WTC11 (cell line): ENCODE data around the gene RBMS1. TPM values are rescaled to one million over a fixed set of nuclear protein-coding genes. Genes with fewer than 3 reads are reported as not detected.

Source experiments
- ATAC-seq: fragments of 200-7000 bp; cut with Tn5 transposase; 2 replicates; pipeline ENCODE4 v1.10.0; 2021; ENCODE audit warnings: mild to moderate bottlenecking, moderate library complexity
- CTCF ChIA-PET: fragments of 300-600 bp; sonication (Branson Sonifier 250); formaldehyde crosslinking; loops from one replicate; lab custom pipeline; 2021; ENCODE audit warnings: antibody characterized with exemption; lab: Charles Lee
- POLR2A ChIA-PET: fragments of 350-600 bp; sonication (Branson Sonifier 250); formaldehyde crosslinking; loops from one replicate; lab custom pipeline; 2021; ENCODE audit warnings: antibody characterized with exemption; lab: Charles Lee
- DNase-seq: peaks from one replicate; pipeline ENCODE4 v3.0.0; 2021; ENCODE audit warnings: low spot score
- H3K27ac Mint-ChIP-seq: 2 replicates; pipeline ENCODE4 v1.8.0; 2021; ENCODE audit warnings: mixed read lengths
- H3K27me3 Mint-ChIP-seq: 2 replicates; pipeline ENCODE4 v1.8.0; 2021; ENCODE audit warnings: low read depth, mild to moderate bottlenecking, moderate library complexity, mixed read lengths
- H3K36me3 Mint-ChIP-seq: 2 replicates; pipeline ENCODE4 v1.8.0; 2021; ENCODE audit warnings: mixed read lengths
- H3K4me1 Mint-ChIP-seq: 2 replicates; pipeline ENCODE4 v1.8.0; 2022; ENCODE audit warnings: mixed read lengths
- H3K4me3 Mint-ChIP-seq: 2 replicates; pipeline ENCODE4 v1.8.0; 2021; ENCODE audit warnings: mild to moderate bottlenecking, moderate library complexity, mixed read lengths
- H3K9me3 Mint-ChIP-seq: 2 replicates; pipeline ENCODE4 v1.8.0; 2021; ENCODE audit warnings: mixed read lengths
- CREB1 ChIP-seq: sonication (generic); formaldehyde crosslinking; IDR thresholded peaks from 2 replicates; pipeline ENCODE4 v1.8.0; 2023; ENCODE audit warnings: mild to moderate bottlenecking, missing genetic modification reagents
- NFE2L1 ChIP-seq: sonication (generic); formaldehyde crosslinking; IDR thresholded peaks from 2 replicates; pipeline ENCODE4 v1.8.1; 2023; ENCODE audit warnings: missing genetic modification reagents
- NFYB ChIP-seq: sonication (generic); formaldehyde crosslinking; conservative IDR thresholded peaks from 2 replicates; pipeline ENCODE4 v1.8.0; 2022; ENCODE audit warnings: low read depth, missing genetic modification reagents
- TEAD4 ChIP-seq: sonication (generic); formaldehyde crosslinking; IDR thresholded peaks from 2 replicates; pipeline ENCODE4 v1.8.0; 2022; ENCODE audit warnings: mild to moderate bottlenecking, missing genetic modification reagents
- TP53 ChIP-seq: sonication (generic); formaldehyde crosslinking; IDR thresholded peaks from 2 replicates; pipeline ENCODE4 v1.8.1; 2023; ENCODE audit warnings: mild to moderate bottlenecking, missing genetic modification reagents
- ZNF121 ChIP-seq: sonication (generic); formaldehyde crosslinking; IDR thresholded peaks from 2 replicates; pipeline ENCODE4 v1.8.0; 2023; ENCODE audit warnings: missing genetic modification reagents
- ZNF219 ChIP-seq: sonication (generic); formaldehyde crosslinking; IDR thresholded peaks from 2 replicates; pipeline ENCODE4 v1.8.0; 2023; ENCODE audit warnings: missing genetic modification reagents, mild to moderate bottlenecking, borderline replicate concordance
- total RNA-seq: library from RNA; stranded (reverse); gene quantifications from 3 replicates; pipeline ENCODE4 v1.2.3, GENCODE V29; 2021
- TF ChIP-seq, protein P1 (sequence below): fragments of 250-450 bp; sonication (Bioruptor Pico); IDR thresholded peaks from 2 replicates; pipeline ENCODE4 v1.9.0; 2021; ENCODE audit warnings: mild to moderate bottlenecking, borderline replicate concordance
- TF ChIP-seq, protein P2 (sequence below): sonication (generic); formaldehyde crosslinking; IDR thresholded peaks from 2 replicates; pipeline ENCODE4 v1.8.1; 2022; ENCODE audit warnings: missing genetic modification reagents, borderline replicate concordance
- TF ChIP-seq, protein P3 (sequence below): sonication (generic); formaldehyde crosslinking; conservative IDR thresholded peaks from 2 replicates; pipeline ENCODE4 v1.8.1; 2023; ENCODE audit warnings: mild to moderate bottlenecking, low read depth, missing genetic modification reagents, moderate library complexity
- TF ChIP-seq, protein P4 (sequence below): sonication (generic); formaldehyde crosslinking; IDR thresholded peaks from 2 replicates; pipeline ENCODE4 v1.8.1; 2023; ENCODE audit warnings: mild to moderate bottlenecking, missing genetic modification reagents, moderate library complexity
- TF ChIP-seq, protein P5 (sequence below): sonication (generic); formaldehyde crosslinking; IDR thresholded peaks from 2 replicates; pipeline ENCODE4 v1.8.1; 2023; ENCODE audit warnings: mild to moderate bottlenecking, missing genetic modification reagents
- TF ChIP-seq, protein P6 (sequence below): sonication (generic); formaldehyde crosslinking; IDR thresholded peaks from 2 replicates; pipeline ENCODE4 v1.8.1; 2022; ENCODE audit warnings: low read depth, mild to moderate bottlenecking, moderate library complexity, missing genetic modification reagents, borderline replicate concordance

Gene RBMS1
- total RNA-seq, 1 experiment from 2014 or later: 56.3 TPM

DNA sequence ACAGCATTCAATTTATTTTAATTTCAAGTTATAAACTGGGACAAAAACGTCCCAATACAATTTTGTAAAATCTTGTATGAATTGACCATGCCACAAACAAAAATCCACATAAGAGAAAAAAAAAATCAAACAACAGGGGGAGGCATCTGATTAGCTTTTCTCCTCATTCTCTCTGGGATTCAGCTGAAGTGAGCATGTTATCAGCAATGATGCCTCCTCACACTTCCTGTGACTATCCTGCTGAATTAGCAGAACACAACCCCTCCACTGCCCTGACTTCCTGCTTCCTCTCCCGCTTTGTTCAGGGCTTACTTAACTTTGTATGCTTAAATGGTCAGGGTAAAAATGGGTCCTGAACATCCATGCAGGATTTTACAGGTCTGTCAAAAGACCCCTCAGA, 161.3 kb downstream of the RBMS1 start:
- H3K4me3 Mint-ChIP-seq: no peak overlapping the region
- no peaks in the 10 kb centered on the region for H3K9me3 Mint-ChIP-seq
- no peaks in the 10 kb centered on the region for H3K27me3 Mint-ChIP-seq
- CTCF ChIA-PET: interaction anchor here (1.2 to 2.0 kb wide), 2 partner anchors 8 to 97 kb away, joined by 4 to 7 read pairs; no protein-coding TSS in a partner anchor
- POLR2A ChIA-PET: no interaction called here
- ATAC-seq: peak; percentile 84
- DNase-seq: no peak
- H3K36me3 Mint-ChIP-seq: no peaks in the 10 kb centered on the region
- H3K4me1 Mint-ChIP-seq: peaks cover 40% of the 10 kb centered on the region
- no peak overlapping the region; the same call in 1 of the 2 replicates for H3K27ac Mint-ChIP-seq
- TF ChIP-seq, protein P1, sequence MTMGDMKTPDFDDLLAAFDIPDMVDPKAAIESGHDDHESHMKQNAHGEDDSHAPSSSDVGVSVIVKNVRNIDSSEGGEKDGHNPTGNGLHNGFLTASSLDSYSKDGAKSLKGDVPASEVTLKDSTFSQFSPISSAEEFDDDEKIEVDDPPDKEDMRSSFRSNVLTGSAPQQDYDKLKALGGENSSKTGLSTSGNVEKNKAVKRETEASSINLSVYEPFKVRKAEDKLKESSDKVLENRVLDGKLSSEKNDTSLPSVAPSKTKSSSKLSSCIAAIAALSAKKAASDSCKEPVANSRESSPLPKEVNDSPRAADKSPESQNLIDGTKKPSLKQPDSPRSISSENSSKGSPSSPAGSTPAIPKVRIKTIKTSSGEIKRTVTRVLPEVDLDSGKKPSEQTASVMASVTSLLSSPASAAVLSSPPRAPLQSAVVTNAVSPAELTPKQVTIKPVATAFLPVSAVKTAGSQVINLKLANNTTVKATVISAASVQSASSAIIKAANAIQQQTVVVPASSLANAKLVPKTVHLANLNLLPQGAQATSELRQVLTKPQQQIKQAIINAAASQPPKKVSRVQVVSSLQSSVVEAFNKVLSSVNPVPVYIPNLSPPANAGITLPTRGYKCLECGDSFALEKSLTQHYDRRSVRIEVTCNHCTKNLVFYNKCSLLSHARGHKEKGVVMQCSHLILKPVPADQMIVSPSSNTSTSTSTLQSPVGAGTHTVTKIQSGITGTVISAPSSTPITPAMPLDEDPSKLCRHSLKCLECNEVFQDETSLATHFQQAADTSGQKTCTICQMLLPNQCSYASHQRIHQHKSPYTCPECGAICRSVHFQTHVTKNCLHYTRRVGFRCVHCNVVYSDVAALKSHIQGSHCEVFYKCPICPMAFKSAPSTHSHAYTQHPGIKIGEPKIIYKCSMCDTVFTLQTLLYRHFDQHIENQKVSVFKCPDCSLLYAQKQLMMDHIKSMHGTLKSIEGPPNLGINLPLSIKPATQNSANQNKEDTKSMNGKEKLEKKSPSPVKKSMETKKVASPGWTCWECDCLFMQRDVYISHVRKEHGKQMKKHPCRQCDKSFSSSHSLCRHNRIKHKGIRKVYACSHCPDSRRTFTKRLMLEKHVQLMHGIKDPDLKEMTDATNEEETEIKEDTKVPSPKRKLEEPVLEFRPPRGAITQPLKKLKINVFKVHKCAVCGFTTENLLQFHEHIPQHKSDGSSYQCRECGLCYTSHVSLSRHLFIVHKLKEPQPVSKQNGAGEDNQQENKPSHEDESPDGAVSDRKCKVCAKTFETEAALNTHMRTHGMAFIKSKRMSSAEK (CRISPR knock-in tag): no peak
- TF ChIP-seq, all 79 proteins: peak for 0

DNA sequence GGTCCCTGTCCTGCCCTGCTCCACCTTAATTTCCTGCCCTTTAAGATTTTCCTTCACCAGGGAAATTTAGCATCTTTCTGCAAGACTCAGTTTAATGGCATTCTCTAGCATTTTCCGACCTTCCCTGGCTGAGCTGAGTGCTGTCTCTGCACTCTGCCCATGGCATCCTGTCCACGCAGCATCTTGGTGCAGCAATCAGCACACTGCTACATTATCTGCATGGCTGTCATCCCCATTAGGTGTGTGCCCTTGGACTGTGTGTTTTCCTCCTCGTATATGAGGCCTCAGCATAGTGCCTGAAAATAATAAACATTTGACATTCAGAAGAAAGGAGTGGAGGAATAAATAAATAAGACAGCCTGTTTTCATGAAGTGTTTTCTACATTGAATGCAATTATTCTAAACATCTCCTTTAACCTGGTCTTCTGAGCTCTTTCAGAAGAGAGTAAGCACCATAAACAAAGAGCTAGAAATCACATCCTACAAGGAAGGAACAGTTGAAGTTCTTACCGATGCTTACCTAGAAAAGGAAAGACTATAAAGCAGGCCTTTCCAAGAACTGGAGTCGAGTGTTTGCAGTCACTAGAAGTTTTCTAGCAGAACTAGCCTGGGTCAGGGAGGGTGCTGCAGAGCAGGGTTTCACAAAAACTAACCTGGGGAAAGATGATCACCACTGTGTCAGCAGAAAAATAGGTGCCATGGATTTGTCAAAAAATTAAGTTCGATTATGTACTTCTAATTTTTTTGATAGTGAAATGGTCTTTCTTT, 162.2 kb downstream of the RBMS1 start:
- TF ChIP-seq, protein P2, sequence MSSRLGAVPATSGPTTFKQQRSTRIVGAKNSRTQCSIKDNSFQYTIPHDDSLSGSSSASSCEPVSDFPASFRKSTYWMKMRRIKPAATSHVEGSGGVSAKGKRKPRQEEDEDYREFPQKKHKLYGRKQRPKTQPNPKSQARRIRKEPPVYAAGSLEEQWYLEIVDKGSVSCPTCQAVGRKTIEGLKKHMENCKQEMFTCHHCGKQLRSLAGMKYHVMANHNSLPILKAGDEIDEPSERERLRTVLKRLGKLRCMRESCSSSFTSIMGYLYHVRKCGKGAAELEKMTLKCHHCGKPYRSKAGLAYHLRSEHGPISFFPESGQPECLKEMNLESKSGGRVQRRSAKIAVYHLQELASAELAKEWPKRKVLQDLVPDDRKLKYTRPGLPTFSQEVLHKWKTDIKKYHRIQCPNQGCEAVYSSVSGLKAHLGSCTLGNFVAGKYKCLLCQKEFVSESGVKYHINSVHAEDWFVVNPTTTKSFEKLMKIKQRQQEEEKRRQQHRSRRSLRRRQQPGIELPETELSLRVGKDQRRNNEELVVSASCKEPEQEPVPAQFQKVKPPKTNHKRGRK (CRISPR knock-in tag): no peak
- TF ChIP-seq, protein P3, sequence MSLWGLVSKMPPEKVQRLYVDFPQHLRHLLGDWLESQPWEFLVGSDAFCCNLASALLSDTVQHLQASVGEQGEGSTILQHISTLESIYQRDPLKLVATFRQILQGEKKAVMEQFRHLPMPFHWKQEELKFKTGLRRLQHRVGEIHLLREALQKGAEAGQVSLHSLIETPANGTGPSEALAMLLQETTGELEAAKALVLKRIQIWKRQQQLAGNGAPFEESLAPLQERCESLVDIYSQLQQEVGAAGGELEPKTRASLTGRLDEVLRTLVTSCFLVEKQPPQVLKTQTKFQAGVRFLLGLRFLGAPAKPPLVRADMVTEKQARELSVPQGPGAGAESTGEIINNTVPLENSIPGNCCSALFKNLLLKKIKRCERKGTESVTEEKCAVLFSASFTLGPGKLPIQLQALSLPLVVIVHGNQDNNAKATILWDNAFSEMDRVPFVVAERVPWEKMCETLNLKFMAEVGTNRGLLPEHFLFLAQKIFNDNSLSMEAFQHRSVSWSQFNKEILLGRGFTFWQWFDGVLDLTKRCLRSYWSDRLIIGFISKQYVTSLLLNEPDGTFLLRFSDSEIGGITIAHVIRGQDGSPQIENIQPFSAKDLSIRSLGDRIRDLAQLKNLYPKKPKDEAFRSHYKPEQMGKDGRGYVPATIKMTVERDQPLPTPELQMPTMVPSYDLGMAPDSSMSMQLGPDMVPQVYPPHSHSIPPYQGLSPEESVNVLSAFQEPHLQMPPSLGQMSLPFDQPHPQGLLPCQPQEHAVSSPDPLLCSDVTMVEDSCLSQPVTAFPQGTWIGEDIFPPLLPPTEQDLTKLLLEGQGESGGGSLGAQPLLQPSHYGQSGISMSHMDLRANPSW (CRISPR knock-in tag): no peak
- TF ChIP-seq TEAD4 (CRISPR knock-in tag) (no peak), NFYB (CRISPR knock-in tag) (no peak), ZNF219 (CRISPR knock-in tag) (no peak), TP53 (no peak)
- TF ChIP-seq, protein P4, sequence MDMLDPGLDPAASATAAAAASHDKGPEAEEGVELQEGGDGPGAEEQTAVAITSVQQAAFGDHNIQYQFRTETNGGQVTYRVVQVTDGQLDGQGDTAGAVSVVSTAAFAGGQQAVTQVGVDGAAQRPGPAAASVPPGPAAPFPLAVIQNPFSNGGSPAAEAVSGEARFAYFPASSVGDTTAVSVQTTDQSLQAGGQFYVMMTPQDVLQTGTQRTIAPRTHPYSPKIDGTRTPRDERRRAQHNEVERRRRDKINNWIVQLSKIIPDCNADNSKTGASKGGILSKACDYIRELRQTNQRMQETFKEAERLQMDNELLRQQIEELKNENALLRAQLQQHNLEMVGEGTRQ: no peak
- Mint-ChIP-seq H3K27me3 (no peaks in the 10 kb centered on the region), H3K27ac (peak overlapping the region; percentile 51), H3K4me3 (no peak overlapping the region), H3K4me1 (peaks cover 46% of the 10 kb centered on the region), H3K36me3 (no peaks in the 10 kb centered on the region), H3K9me3 (no peaks in the 10 kb centered on the region)
- CTCF ChIA-PET: no interaction called here
- POLR2A ChIA-PET: no interaction called here
- ATAC-seq: no peak
- DNase-seq: no peak

DNA sequence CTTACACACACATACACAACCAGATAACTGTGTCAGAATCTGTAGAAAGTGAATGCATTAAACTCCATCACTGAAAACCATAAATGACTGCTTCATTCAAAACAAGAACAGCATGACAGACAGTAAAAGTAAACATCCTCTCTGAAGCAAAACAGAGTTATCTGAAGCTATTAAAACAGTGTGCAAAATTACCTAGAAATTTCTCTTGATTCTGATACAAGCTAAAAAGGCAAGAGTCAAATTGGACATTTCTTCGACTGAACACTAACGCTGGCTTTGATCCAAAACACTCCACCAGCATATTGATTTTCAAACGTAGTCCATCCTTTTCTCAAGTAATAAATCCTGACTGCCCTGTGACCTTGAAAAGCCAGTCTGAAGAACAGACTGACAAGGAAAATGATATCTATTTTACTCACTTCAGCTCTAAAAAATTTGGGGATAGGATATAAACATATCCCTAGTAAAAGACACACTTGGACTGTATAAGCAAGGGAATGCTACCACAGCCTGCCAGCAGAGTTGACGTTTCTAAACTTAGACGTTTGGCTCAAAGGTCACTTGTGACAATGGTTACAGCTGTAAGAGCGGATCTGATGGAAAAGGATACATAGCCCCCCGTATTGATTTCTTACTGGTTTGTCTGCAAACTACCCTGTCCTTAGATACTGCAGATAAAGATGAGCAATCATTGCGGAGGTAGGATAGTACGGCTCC, 164.6 kb downstream of the RBMS1 start:
- Mint-ChIP-seq H3K27me3 (no peaks in the 10 kb centered on the region), H3K9me3 (no peaks in the 10 kb centered on the region), H3K27ac (0 out of 2 replicates have a peak overlapping the region, but pooled peaks have one; percentile 25), H3K4me1 (peaks cover 56% of the 10 kb centered on the region), H3K36me3 (no peaks in the 10 kb centered on the region), H3K4me3 (no peak overlapping the region)
- ChIA-PET POLR2A (interaction anchor here (0.5 kb wide), 1 partner anchor 156 kb away, joined by 5 read pairs; no protein-coding TSS in a partner anchor), CTCF (no interaction called here)
- DNase-seq: no peak
- no peak for ATAC-seq
- no peak for TF ChIP-seq NFYB (CRISPR knock-in tag)
- TF ChIP-seq, protein P5, sequence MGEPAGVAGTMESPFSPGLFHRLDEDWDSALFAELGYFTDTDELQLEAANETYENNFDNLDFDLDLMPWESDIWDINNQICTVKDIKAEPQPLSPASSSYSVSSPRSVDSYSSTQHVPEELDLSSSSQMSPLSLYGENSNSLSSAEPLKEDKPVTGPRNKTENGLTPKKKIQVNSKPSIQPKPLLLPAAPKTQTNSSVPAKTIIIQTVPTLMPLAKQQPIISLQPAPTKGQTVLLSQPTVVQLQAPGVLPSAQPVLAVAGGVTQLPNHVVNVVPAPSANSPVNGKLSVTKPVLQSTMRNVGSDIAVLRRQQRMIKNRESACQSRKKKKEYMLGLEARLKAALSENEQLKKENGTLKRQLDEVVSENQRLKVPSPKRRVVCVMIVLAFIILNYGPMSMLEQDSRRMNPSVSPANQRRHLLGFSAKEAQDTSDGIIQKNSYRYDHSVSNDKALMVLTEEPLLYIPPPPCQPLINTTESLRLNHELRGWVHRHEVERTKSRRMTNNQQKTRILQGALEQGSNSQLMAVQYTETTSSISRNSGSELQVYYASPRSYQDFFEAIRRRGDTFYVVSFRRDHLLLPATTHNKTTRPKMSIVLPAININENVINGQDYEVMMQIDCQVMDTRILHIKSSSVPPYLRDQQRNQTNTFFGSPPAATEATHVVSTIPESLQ (CRISPR knock-in tag): no peak
- no peak for TF ChIP-seq CREB1 (CRISPR knock-in tag)
- TF ChIP-seq NFE2L1: no peak
- TF ChIP-seq, protein P2 (CRISPR knock-in tag): no peak
- TF ChIP-seq, protein P6, sequence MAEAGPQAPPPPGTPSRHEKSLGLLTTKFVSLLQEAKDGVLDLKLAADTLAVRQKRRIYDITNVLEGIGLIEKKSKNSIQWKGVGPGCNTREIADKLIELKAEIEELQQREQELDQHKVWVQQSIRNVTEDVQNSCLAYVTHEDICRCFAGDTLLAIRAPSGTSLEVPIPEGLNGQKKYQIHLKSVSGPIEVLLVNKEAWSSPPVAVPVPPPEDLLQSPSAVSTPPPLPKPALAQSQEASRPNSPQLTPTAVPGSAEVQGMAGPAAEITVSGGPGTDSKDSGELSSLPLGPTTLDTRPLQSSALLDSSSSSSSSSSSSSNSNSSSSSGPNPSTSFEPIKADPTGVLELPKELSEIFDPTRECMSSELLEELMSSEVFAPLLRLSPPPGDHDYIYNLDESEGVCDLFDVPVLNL (CRISPR knock-in tag): no peak
- no peak for TF ChIP-seq ZNF121 (CRISPR knock-in tag)
